Brain microvascular endothelial cell (primary cell): ENCODE data around the gene ZNF354B.
A peak's percentile ranks its signal among the peaks of the same experiment; 100 is the strongest.
"Not testable (repeated sequence)": the region's sequence is repeated elsewhere in the genome, so short reads cannot be mapped to it uniquely, and the experiment has no call there.

ENCODE experiments used
- DNase-seq: peaks from one replicate; pipeline ENCODE4 v3.0.0-alpha.2; 2020
- H3K27ac ChIP-seq: fragments of 250-450 bp; sonication (Bioruptor Pico); 2 replicates; pipeline ENCODE4 v1.5.1; 2020; ENCODE audit warnings: mild to moderate bottlenecking, moderate library complexity
- H3K27me3 ChIP-seq: fragments of 250-450 bp; sonication (Bioruptor Pico); replicated peaks from 2 replicates; pipeline ENCODE4 v1.5.1; 2020; ENCODE audit warnings: mild to moderate bottlenecking
- H3K36me3 ChIP-seq: fragments of 250-450 bp; sonication (Bioruptor Pico); replicated peaks from 2 replicates; pipeline ENCODE4 v1.5.1; 2020; ENCODE audit warnings: mild to moderate bottlenecking
- H3K4me3 ChIP-seq: 2 replicates; pipeline ENCODE4 v1.5.1; 2011; ENCODE audit warnings: low read depth, mild to moderate bottlenecking, control low read depth, low read length, moderate library complexity
- CTCF ChIP-seq: IDR thresholded peaks from 2 replicates; pipeline ENCODE4 v1.5.1; 2011; ENCODE audit warnings: low read depth, mild to moderate bottlenecking, moderate library complexity, low read length, control low read depth, inconsistent platforms; ENCODE audit errors: missing control alignments
- in situ Hi-C: cut with HindIII; loops from 2 replicates; pipeline ENCODE4 v1.10.0; 2017; ENCODE audit warnings: low sequenced_read_pairs, low pct_ligation_motif_present

ZNF354B gene

DNA sequence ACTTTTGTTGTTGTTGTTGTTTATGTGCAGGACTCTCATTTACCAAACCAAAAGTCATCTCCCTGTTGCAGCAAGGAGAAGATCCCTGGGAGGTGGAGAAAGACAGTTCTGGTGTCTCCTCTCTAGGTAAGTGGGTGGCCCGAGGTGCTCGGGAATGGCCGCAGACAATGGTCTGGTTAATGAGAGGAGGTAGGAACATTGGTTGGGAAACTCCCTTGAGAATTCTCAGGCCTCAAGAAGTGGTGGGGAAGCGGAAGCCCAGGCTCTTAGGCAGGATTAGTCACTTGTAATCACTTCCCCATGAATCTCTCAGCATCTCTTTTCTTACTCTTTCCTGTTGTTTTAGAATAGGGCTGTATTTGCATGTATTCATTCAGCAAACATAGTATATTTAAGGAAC, 7.2 kb downstream of the ZNF354B start:
- TF ChIP-seq CTCF, result no peak
- no peak overlapping the region for H3K4me3 ChIP-seq
- in situ Hi-C loops, result no loop called here
- DNase-seq, result peak; percentile 40
- no peaks in the 10 kb centered on the region for H3K27me3 ChIP-seq
- H3K27ac ChIP-seq, result no peak overlapping the region
- H3K36me3 ChIP-seq, result peaks cover 55% of the 10 kb centered on the region

DNA sequence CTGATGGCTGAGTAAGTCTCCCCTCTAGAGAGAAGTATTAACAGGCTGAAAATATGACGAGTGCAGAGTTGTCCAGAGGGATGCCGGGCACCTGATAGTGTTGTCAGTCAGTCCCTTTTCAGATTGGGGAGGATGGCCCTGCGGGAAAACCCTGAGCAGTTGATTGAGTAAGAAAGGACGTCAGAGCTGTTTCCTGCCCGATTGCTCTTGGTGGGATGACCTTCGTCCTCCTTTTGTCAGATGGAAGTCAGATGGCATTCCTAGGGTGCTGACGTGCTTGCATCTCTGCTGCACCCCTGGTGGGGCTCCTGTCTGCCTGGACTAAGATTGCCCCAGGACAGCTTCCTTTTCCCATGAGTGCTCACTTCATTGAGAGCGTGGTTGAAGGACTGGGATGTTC, 9.8 kb downstream of the ZNF354B start:
- DNase-seq, result peak; percentile 64
- H3K36me3 ChIP-seq, result peaks cover 64% of the 10 kb centered on the region
- H3K27ac ChIP-seq, result peak overlapping the region; percentile 72
- in situ Hi-C loops, result no loop called here
- H3K4me3 ChIP-seq, result no peak overlapping the region
- no peaks in the 10 kb centered on the region for H3K27me3 ChIP-seq
- no peak for TF ChIP-seq CTCF

GRCh38 chr5:178870411-178870810, 10.7 kb downstream of the ZNF354B start:
- in situ Hi-C loops, result no loop called here
- Histone ChIP-seq H3K36me3 (peaks cover 68% of the 10 kb centered on the region), H3K27ac (peak overlapping the region; percentile 72), H3K27me3 (no peaks in the 10 kb centered on the region), H3K4me3 (no peak overlapping the region)
- no peak for TF ChIP-seq CTCF
- DNase-seq, result no peak

- H3K27ac ChIP-seq, result no peak overlapping the region
- in situ Hi-C loops, result no loop called here
- H3K36me3 ChIP-seq, result peaks cover 65% of the 10 kb centered on the region
- no peak for DNase-seq
- no peak for TF ChIP-seq CTCF
- no peaks in the 10 kb centered on the region for H3K27me3 ChIP-seq
- no peak overlapping the region for H3K4me3 ChIP-seq
These were observed 12.5 kb downstream of the ZNF354B start for GRCh38 chr5:178872302-178872701.

DNA sequence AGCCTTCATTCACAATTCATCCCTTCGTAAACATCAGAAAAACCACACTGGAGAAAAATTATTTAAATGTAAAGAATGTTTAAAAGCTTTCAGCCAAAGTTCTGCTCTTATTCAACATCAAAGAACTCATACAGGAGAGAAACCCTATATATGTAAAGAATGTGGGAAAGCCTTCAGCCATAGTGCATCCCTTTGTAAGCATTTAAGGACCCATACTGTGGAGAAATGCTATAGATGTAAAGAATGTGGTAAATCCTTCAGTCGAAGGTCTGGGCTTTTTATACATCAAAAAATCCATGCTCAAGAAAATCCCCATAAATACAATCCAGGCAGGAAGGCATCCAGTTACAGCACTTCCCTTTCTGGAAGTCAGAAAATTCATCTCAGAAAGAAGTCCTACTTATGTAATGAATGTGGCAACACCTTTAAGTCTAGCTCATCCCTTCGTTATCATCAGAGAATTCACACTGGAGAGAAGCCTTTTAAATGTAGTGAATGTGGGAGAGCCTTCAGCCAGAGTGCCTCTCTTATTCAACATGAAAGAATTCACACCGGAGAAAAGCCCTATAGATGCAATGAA, 23.5 kb downstream of the ZNF354B start:
- DNase-seq, in situ Hi-C loops, H3K27ac ChIP-seq, H3K4me3 ChIP-seq, H3K27me3 ChIP-seq: not testable (repeated sequence)
- H3K36me3 ChIP-seq, result peaks cover 49% of the 10 kb centered on the region

DNA sequence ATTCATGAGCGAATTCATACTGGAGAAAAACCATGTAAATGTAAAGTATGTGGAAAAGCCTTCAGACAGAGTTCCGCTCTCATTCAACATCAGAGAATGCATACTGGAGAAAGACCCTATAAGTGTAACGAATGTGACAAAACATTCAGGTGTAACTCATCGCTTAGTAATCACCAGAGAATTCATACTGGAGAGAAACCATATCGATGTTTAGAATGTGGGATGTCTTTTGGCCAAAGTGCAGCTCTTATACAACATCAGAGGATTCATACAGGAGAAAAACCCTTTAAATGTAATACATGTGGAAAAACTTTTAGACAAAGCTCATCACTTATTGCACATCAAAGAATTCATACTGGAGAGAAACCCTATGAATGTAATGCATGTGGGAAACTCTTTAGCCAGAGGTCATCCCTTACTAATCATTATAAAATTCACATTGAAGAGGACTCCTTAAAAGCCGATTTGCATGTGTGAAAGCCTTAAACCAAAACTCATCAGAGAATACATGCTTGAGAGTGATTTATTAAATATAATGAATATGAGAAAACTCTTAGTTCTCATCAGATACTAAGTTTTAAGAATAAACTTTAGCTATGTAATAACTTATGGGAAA, 24.2 kb downstream of the ZNF354B start:
- in situ Hi-C loops, result no loop called here
- no peak for TF ChIP-seq CTCF
- Histone ChIP-seq H3K27ac (no peak overlapping the region), H3K27me3 (no peaks in the 10 kb centered on the region), H3K4me3 (no peak overlapping the region), H3K36me3 (peaks cover 50% of the 10 kb centered on the region)
- DNase-seq, result no peak
